HG03064 (cell line): ENCODE measurements around the gene MRPL2.
A peak's percentile ranks its signal among the peaks of the same experiment; 100 is the strongest.

Experiments
- ATAC-seq: cut with Tn5 transposase; IDR thresholded peaks from one replicate; pipeline ENCODE4 v1.9.1; 2021; ENCODE audit warnings: low read depth; ENCODE audit not compliant: unreplicated experiment

MRPL2 gene

DNA sequence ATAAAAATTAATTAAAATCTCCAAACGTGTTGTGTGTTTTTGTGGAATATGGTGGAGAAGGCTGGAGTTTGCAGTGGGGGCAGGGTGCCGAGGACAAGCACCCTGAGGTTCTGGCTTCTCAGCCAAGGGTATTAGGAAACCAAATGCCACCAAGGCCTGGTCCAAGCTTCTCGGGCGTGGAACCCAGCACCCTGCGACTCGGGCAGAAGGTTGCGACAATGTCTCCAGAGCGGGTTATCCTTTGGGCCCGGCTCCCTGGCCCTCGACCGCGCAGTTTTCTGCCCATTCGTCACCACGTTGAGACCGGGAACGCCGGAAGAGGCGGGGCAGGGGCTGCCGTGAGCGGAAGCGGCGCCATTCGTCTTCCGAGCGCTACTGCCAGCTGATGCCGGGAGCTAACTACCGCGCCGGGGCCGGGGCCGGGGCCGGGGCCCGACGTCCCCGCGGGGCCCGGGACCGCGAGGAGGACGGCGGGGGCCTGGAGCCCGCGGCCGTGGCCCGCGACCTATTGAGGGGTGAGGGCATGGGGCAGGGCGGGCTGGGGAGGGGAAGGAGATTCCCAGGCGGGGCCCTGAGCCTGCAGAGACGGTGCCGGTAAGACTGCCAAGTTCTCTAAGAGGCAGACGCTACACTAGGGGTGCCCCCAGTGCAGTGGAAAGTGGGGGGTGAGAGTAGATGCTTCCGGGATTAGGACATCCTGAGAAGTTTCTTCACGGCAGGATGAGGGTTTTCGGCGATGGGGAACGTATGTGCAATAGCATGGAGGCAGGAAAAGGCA, 37.8 kb downstream of the MRPL2 start, which contains the start of gene RRP36:
RRP36 (plus strand) TSS at position 354 of the 778 bp plus-strand sequence; CDS start at position 386, 32 bp downstream.
- peak; percentile 64 for ATAC-seq

DNA sequence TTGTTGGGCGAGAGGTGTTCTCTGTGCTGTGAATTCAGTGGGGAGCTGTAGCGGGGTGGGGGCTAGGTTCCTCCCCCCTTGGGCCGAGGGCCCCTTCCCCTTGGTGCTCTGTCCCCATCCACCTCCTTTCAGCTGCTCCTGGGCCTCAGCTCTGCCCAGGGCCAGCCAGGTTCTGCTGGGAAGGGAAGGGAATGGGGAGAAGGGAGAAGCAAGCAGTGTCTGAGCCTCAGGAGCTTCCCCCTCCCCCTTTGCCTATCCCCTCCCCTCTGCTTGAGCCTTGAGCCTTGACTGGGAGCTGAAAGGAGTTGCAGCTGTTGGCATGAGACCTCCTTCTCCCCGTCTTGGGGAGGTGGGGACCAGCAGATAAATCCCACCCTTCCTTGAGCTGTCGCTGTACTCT, 38.4 kb downstream of the MRPL2 start:
- ATAC-seq = no peak

GRCh38 chr6:43020052-43020705, 39.1 kb downstream of the MRPL2 start:
- ATAC-seq = no peak

GRCh38 chr6:43019152-43019551, 40.1 kb downstream of the MRPL2 start:
- no peak for ATAC-seq

- ATAC-seq = no peak
Observed at GRCh38 chr6:43016943-43017334, 42.3 kb downstream of the MRPL2 start.

GRCh38 chr6:43016176-43016942, 42.9 kb downstream of the MRPL2 start:
- ATAC-seq = no peak

DNA sequence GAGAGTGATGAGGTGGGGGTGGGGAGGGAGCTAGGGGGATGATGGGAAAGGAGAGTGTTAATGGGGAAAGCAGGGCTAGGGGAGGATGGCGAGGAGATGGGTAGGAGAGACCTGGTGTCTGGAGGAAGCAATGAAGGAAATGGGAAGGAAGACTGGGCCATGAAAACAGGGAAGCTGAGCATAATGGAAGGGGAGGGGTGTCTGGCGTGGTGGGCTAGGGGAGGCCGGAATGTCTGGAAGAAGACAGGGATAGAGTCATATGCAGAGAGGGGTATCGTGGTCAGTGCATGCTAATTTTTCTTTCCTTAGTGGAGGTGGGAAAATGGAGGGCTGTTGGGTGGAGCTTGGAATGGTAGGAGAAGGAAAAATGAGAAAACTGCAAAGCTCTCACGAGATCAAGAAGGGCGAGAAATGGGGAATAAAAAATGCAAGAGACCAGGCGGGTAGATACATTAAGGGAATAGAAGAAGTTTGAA, 44.8 kb downstream of the MRPL2 start:
- ATAC-seq = no peak

GRCh38 chr6:43013843-43014433, 45.3 kb downstream of the MRPL2 start, which contains the start of the genes KLHDC3 and MEA1:
Gene KLHDC3, plus strand, starts transcription at chr6:43014249. Its CDS starts 2,944 bp downstream, at chr6:43017193.
Gene MEA1, minus strand, starts transcription at chr6:43013946. Its CDS starts 133 bp downstream, at chr6:43013813.
- ATAC-seq = peak; percentile 89

DNA sequence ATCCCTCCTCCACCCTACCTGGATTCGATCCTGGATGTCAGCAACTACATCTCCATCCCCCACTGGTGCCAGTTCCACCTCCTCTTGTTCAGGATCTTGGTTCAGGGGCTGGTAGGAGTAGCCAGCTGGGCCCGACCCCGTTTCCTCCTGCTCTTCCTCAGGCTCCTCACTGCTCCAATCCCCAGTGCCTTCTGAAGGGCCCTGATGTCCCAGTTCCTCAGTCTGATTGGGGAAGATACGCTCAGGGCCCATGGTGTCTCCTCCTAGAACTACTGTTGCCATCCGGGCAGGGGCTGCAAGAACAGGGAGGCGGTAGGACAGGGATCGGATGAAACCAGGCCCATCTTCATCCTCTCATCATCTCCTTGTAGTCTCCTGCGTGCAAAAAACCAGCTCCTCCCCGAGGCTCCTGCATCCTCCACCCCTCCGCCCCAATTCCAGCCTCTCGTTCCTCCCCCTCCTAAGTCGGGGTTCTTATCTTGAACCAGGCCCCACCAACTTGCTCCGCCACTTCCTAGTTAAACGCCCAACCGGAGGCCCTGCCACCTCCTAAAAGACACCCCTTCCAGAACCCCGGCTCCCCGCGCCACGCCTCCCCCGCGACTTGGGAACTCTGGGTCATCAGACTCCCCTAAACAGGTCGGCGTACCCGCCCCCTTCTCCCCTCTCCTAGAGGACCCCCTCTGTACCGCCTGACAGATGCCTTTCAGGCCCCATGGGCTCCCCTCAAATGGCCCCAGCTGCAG, 46.0 kb downstream of the MRPL2 start:
- ATAC-seq = no peak

DNA sequence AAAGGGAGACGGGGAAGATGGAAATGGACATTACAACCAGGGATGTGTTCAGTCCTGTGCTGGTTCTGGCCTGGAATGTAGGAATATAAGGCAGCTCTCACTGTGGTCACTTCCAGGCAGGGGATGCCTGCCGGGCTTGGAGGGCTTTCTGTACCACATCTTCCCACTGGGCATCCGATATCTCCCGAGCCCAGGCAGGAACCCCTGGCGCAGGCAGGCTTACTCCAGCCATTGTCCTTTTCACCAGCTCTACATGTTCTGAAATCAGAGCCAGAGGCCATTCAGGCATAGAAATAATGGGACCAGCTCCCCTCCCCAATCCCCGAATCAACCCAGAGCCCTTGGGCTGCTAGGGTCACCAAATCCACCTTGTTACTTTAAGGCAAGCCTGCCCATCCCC, 46.9 kb downstream of the MRPL2 start:
- no peak for ATAC-seq

- ATAC-seq = no peak
Observed at GRCh38 chr6:43011207-43011606, 48.0 kb downstream of the MRPL2 start.

DNA sequence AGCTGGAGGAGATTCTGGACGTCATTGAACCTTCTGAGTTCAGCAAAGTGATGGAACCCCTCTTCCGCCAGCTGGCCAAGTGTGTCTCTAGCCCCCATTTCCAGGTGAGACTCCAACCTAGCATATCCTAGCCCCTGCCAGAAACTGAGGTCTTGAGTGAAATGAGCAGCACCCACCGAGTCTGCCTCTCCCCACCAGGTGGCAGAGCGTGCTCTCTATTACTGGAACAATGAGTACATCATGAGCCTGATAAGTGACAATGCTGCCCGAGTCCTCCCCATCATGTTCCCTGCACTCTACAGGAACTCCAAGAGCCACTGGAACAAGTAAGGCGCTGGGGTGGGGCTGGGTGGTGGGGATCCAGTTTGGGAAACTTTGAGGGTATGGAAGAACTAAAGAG, 50.1 kb downstream of the MRPL2 start:
- no peak for ATAC-seq

- no peak for ATAC-seq
Observed at GRCh38 chr6:43007126-43007525, 52.1 kb downstream of the MRPL2 start.

DNA sequence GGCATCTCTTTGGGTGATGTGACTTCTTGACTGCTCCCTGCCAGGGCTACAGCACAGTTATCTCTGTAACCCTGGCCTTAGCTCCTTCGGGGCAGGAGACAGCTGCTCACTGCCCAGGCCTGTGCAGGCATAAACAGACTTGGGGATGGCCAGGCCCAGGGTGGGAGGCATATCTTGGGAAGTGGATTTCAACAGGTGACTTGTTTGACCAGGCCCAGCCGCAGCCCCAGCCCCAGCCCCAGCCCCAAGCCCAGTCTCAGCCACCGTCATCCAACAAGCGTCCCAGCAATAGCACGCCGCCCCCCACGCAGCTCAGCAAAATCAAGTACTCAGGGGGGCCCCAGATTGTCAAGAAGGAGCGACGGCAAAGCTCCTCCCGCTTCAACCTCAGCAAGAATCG, 53.0 kb downstream of the MRPL2 start:
- no peak for ATAC-seq

DNA sequence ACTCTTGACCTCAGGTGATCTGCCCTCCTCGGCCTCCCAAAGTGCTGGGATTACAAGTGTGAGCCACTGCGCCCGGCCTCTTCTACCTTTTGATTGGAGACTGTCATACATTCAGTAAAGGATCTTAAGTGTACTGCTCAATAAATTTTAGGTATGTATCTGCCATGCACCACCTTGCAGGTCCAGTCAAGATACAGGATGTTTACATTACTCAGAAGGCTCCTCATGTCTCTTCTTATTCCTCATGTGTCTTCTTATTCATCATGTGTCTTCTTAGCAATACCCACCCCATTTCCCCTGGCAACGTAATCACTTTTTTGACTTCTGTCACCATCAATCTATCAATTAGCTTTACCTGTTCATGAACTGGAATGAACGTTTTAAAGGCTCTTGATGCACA, 53.4 kb downstream of the MRPL2 start:
- no peak for ATAC-seq
